K562 (cell line): ENCODE measurements around the gene HMG20B. TPM values are rescaled to one million over a fixed set of nuclear protein-coding genes. Genes with fewer than 3 reads are reported as not detected.

Experiments used
- ATAC-seq: fragments of 200-7000 bp; cut with Tn5 transposase; 3 replicates; pipeline ENCODE4 v1.9.1; 2020; ENCODE audit warnings: moderate library complexity
- BruUV-seq: library from RNA; stranded (reverse); fragments of 400-500 nt; replicated peaks from 2 replicates; lab custom pipeline; 2021; lab: Mats Ljungman, UMichigan
- CTCF ChIA-PET: fragments of 300-600 bp; formaldehyde crosslinking; extraction: SDS; loops from one replicate; lab custom pipeline; 2021; ENCODE audit warnings: low intra/inter-chr PET ratio; lab: Yijun Ruan, JAX
- POLR2A ChIA-PET: fragments of 300-600, 350-650 bp; sonication (Branson Sonifier 250); formaldehyde crosslinking; extraction: SDS; loops from one replicate; lab custom pipeline; 2021; ENCODE audit warnings: antibody characterized with exemption, inconsistent platforms; lab: Yijun Ruan, JAX
- DNase-seq, 4 experiments: peaks; one replicate each; pipeline versions ENCODE4 v3.0.0 to v3.0.0-alpha.2; 2011 to 2018; ENCODE audit warnings: low spot score in 3 of 4, mixed read lengths in 3 of 4; ENCODE audit errors: extremely low read depth in 1 of 4
- FAIRE-seq: peaks from 2 replicates; lab custom pipeline; 2011; peaks lifted over from hg19 to GRCh38; lab: Jason Lieb, UNC
- H2AFZ ChIP-seq: 2 replicates; pipeline ENCODE4 v1.6.0; 2011; ENCODE audit warnings: low read depth, low read length, control low read depth, inconsistent platforms
- H3K27ac ChIP-seq: fragments of 200-600 bp; 3 replicates; pipeline ENCODE4 v1.8.0; 2011; ENCODE audit warnings: low read depth, mild to moderate bottlenecking, control low read depth, inconsistent platforms, low read length, moderate library complexity, mixed read lengths; ENCODE audit errors: extremely low read depth
- H3K27me3 ChIP-seq, 2 experiments: fragments of 300-600 bp in 1 of 2; 2 replicates in 1 of 2; 3 replicates in 1 of 2; pipeline versions ENCODE4 v1.6.0 to v1.8.0; 2011; ENCODE audit warnings: inconsistent platforms in 2 of 2, low read length in 2 of 2, mild to moderate bottlenecking in 1 of 2, mixed read lengths in 1 of 2, moderate library complexity in 1 of 2; ENCODE audit not compliant: control insufficient read depth in 2 of 2, insufficient read depth in 2 of 2
- H3K36me3 ChIP-seq: fragments of 300-600 bp; 3 replicates; pipeline ENCODE4 v1.8.0; 2011; ENCODE audit warnings: mild to moderate bottlenecking, low read length, inconsistent platforms; ENCODE audit not compliant: control insufficient read depth, insufficient read depth
- H3K4me1 ChIP-seq, 2 experiments: fragments of 200-600 bp in 1 of 2; replicated peaks in 1 of 2; 2 replicates in 1 of 2; 3 replicates in 1 of 2; pipeline versions ENCODE4 v1.5.1 to v1.8.0; 2011; ENCODE audit warnings: inconsistent platforms in 2 of 2, low read length in 2 of 2, mild to moderate bottlenecking in 1 of 2, mixed read lengths in 1 of 2, moderate library complexity in 1 of 2; ENCODE audit not compliant: control insufficient read depth in 2 of 2, insufficient read depth in 2 of 2
- H3K4me2 ChIP-seq: 2 replicates; pipeline ENCODE4 v1.6.1; 2011; ENCODE audit warnings: low read length, control low read depth, inconsistent platforms, mixed read lengths; ENCODE audit not compliant: insufficient read depth
- H3K4me3 ChIP-seq: fragments of 200-600 bp; sonication (generic), shearing (Covaris generic); 2 replicates; pipeline ENCODE4 v1.5.1; 2016; ENCODE audit warnings: control low read depth, inconsistent platforms
- H3K79me2 ChIP-seq: fragments of 200-600 bp; 3 replicates; pipeline ENCODE4 v1.8.0; 2011; ENCODE audit warnings: low read length, inconsistent platforms; ENCODE audit not compliant: control insufficient read depth, insufficient read depth
- H3K9ac ChIP-seq, 2 experiments: 2 replicates each; pipeline versions ENCODE4 v1.6.0 to v1.6.1; 2011; ENCODE audit warnings: low read depth in 2 of 2, low read length in 2 of 2, control low read depth in 1 of 2, inconsistent platforms in 1 of 2, mild to moderate bottlenecking in 1 of 2, mixed read lengths in 1 of 2; ENCODE audit not compliant: insufficient read depth in 1 of 2
- H3K9me1 ChIP-seq: one replicate; pipeline ENCODE4 v1.6.0; 2011; ENCODE audit warnings: inconsistent platforms, mild to moderate bottlenecking, low read length, moderate library complexity; ENCODE audit not compliant: control insufficient read depth, insufficient read depth
- H3K9me3 ChIP-seq: replicated peaks from 2 replicates; pipeline ENCODE4 v1.5.1; 2011; ENCODE audit warnings: low read depth, low read length, inconsistent platforms; ENCODE audit not compliant: control insufficient read depth, insufficient read depth
- H4K20me1 ChIP-seq: replicated peaks from 2 replicates; pipeline ENCODE4 v1.6.1; 2011; ENCODE audit warnings: low read length, inconsistent platforms, mixed read lengths; ENCODE audit not compliant: control insufficient read depth, insufficient read depth
- MEF2A ChIP-seq: IDR thresholded peaks from 2 replicates; pipeline ENCODE4 v1.6.1; 2011; ENCODE audit warnings: low read depth, mild to moderate bottlenecking, low read length, moderate library complexity; ENCODE audit not compliant: control insufficient read depth
- POLR2G ChIP-seq: fragments of 200-400 bp; formaldehyde crosslinking; IDR thresholded peaks from 2 replicates; pipeline ENCODE4 v1.6.1; 2017; ENCODE audit warnings: low read depth, mild to moderate bottlenecking, antibody characterized with exemption, low read length, moderate library complexity
- TEAD4 ChIP-seq, 2 experiments: sonication (generic) in 1 of 2; formaldehyde crosslinking in 1 of 2; IDR thresholded peaks; 2 replicates each; pipeline versions ENCODE4 v1.6.1 to v1.8.0; 2012 to 2022; ENCODE audit warnings: borderline replicate concordance in 1 of 2, inconsistent platforms in 1 of 2, low read length in 1 of 2, mild to moderate bottlenecking in 1 of 2, missing genetic modification reagents in 1 of 2
- ZBTB33 ChIP-seq: sonication (generic); formaldehyde crosslinking; IDR thresholded peaks from 2 replicates; pipeline ENCODE4 v1.8.1; 2023; ENCODE audit warnings: mild to moderate bottlenecking, missing genetic modification reagents
- ZFP36 ChIP-seq: fragments of 150-350 bp; IDR thresholded peaks from 2 replicates; pipeline ENCODE4 v1.6.1; 2018; ENCODE audit warnings: low read length, low read depth; ENCODE audit not compliant: partially characterized antibody
- ZNF133 ChIP-seq: fragments of 250-450 bp; sonication (Bioruptor Pico); IDR thresholded peaks from 2 replicates; pipeline ENCODE4 v1.4.0; 2020; ENCODE audit warnings: mild to moderate bottlenecking
- WGBS: fragments of 100-300 bp; shearing (Covaris generic); methylation state at CpG from one replicate; pipeline ENCODE4 v1.1.6; 2016; ENCODE audit warnings: low coverage, mixed read lengths; ENCODE audit not compliant: insufficient coverage; ENCODE audit errors: missing lambda C conversion rate; 5-methylcytosine and 5-hydroxymethylcytosine counted together
- in situ Hi-C: fragments of 300-500 bp; cut with MboI; formaldehyde crosslinking; loops from 4 replicates; pipeline ENCODE4 v1.15.0; 2018; ENCODE audit warnings: inconsistent platforms, mixed read lengths
- intact Hi-C: fragments of 100-400 bp; cut with micrococcal nuclease; formaldehyde crosslinking; loops from 2 replicates; pipeline ENCODE4 v1.14.2; 2022
- polyA plus RNA-seq, 8 experiments: library from polyadenylated mRNA; depleted of rRNA in 4 of 8; stranded (reverse) in 5 of 8; unstranded in 3 of 8; fragments of >200 nt; fragmentation: Nextera tagmentation in 2 of 8; fragmentation: Illumina TruSeq in 1 of 8; extraction: Ambion mirVana in 2 of 8; extraction: Trizol in 1 of 8; gene quantifications; 2 replicates each; pipeline versions ENCODE4 v1.2.1 to v1.2.3, GENCODE V29; 2011 to 2014; ENCODE audit warnings: inconsistent platforms in 1 of 8, missing spikeins in 1 of 8
- total RNA-seq, 7 experiments: library from RNA; depleted of rRNA in 6 of 7; stranded (reverse); fragments of >200 nt in 6 of 7; fragmentation: Illumina TruSeq in 2 of 7; extraction: Trizol in 2 of 7; gene quantifications; 2 replicates each; pipeline versions ENCODE4 v1.2.1 to v1.2.3, GENCODE V29; 2011 to 2021; ENCODE audit warnings: low replicate concordance in 1 of 7

HMG20B gene
- total and polyA plus RNA-seq, 9 of the 15 experiments (the other 6 are each of a cell fraction or from before 2014, with no cell fraction given), result 0.35 to 172 (median 38.6) TPM

GRCh38 chr19:3614858-3615505 lies 42.2 kb downstream of the HMG20B start:
- Histone ChIP-seq H3K9me3 (no peaks in the 10 kb centered on the region; the same call in 1 of the 2 replicates), H3K36me3 (peaks cover 79% of the 10 kb centered on the region), H3K27me3 (no peaks in the 10 kb centered on the region), H3K27ac (no peak overlapping the region), H3K4me3 (no peak overlapping the region), H3K4me2 (no peak overlapping the region), H3K9ac (peak overlapping the region in 1 of 2 experiments; percentile 43; a peak in 1 of 4 replicates), H3K79me2 (peaks cover 6% of the 10 kb centered on the region; the same call in 2 of the 3 replicates), H3K4me1 (peaks cover 9 to 89% of the 10 kb centered on the region in 2 experiments), H4K20me1 (no peaks in the 10 kb centered on the region), H2AFZ (no peak overlapping the region), H3K9me1 (no peaks in the 10 kb centered on the region)
- no TSS peak for BruUV-seq
- TF ChIP-seq ZNF133 (CRISPR knock-in tag) (no peak), MEF2A (no peak), ZFP36 (peak; percentile 56)
- CTCF ChIA-PET, result no interaction called here
- in situ Hi-C loops (no loop called here), intact Hi-C loops (no loop called here)
- DNase-seq (no peak), FAIRE-seq (no peak), ATAC-seq (no peak)
- POLR2A ChIA-PET, result interaction anchor here (0.6 to 1.0 kb wide), 3 partner anchors 12 to 120 kb away, joined by 3 to 4 read pairs (median 3); no protein-coding TSS in a partner anchor
- 90% methylated on average over 9 of the region's 18 CpGs for WGBS

DNA sequence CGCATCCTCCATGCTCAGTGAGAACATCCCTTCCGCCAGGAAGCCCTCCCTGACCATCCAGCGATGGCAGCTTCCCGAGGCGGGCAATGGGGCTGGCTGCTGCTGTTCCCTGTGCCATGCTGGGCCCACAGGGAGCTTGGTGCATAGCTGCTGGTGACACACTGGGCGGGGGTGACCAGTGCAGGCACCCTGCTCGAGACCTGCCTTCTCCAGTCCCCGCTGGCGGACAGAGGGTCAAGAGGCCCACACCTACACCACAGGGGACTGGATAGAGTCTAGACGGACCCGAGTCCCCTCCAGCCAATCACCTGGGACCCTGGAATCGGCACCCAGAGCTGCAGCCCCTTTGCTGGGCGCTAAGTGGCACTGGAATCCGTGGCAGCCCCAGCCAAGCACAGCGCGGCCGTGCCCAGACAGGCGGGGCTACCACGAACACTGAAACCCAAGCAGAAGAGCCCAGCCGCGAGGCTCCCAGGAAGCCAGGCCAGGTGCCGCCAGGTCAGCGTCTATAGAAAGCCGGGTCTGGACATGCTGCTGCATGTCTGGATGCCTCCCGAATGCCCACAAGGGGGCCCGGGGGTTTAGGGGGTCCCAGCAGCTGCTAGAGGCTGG lies 42.9 kb downstream of the HMG20B start:
- H3K9ac ChIP-seq, result peak overlapping the region in 1 of 2 experiments; percentile 43; a peak in 1 of 4 replicates
- H3K27ac ChIP-seq, result no peak overlapping the region
- intact Hi-C loops (no loop called here), in situ Hi-C loops (no loop called here)
- no peak overlapping the region for H2AFZ ChIP-seq
- ATAC-seq (no peak), DNase-seq (no peak), FAIRE-seq (no peak)
- no peaks in the 10 kb centered on the region for H3K9me3 ChIP-seq
- CTCF ChIA-PET, result no interaction called here
- H3K4me1 ChIP-seq, result peaks cover 9 to 90% of the 10 kb centered on the region in 2 experiments
- H3K79me2 ChIP-seq, result peaks cover 6% of the 10 kb centered on the region; the same call in 2 of the 3 replicates
- TF ChIP-seq ZFP36, result peak; percentile 40
- TF ChIP-seq TEAD4 (IDR thresholded peaks at IDR 0.05; ENCODE audit: low read length), result no peak
- no peak for TF ChIP-seq TEAD4 (CRISPR knock-in tag; IDR thresholded peaks at IDR 0.05; ENCODE audit: borderline replicate concordance)
- TF ChIP-seq POLR2G, result peak; percentile 51
- peak; percentile 75 for TF ChIP-seq ZBTB33 (CRISPR knock-in tag)
- POLR2A ChIA-PET, result interaction anchor here (0.5 to 1.0 kb wide), 3 partner anchors 12 to 121 kb away, joined by 3 read pairs; no protein-coding TSS in a partner anchor
- no peaks in the 10 kb centered on the region for H3K27me3 ChIP-seq
- no peaks in the 10 kb centered on the region for H3K9me1 ChIP-seq
- no peak overlapping the region for H3K4me2 ChIP-seq
- WGBS, result 89% methylated on average over 20 of the region's 26 CpGs
- no peaks in the 10 kb centered on the region for H4K20me1 ChIP-seq
- BruUV-seq, result no TSS peak
- H3K36me3 ChIP-seq, result peaks cover 79% of the 10 kb centered on the region
- H3K4me3 ChIP-seq, result no peak overlapping the region
